H4 (cell line): ENCODE measurements around the gene SLC1A7. TPM values are rescaled to one million over a fixed set of nuclear protein-coding genes. Genes with fewer than 3 reads are reported as not detected.

Experiments used
- DNase-seq: peaks from one replicate; pipeline ENCODE4 v3.0.0-alpha.2; 2015; ENCODE audit warnings: low spot score
- total RNA-seq: library from RNA; depleted of rRNA; stranded (reverse); fragments of >200 nt; shearing (Covaris generic); gene quantifications from 2 replicates; pipeline ENCODE4 v1.2.3, GENCODE V29; 2014

SLC1A7 gene
- total RNA-seq, 1 experiment from 2014 or later: 0.60 TPM

GRCh38 chr1:53116307-53116810 is 26.1 kb downstream of the SLC1A7 start:
- no peak for DNase-seq

DNA sequence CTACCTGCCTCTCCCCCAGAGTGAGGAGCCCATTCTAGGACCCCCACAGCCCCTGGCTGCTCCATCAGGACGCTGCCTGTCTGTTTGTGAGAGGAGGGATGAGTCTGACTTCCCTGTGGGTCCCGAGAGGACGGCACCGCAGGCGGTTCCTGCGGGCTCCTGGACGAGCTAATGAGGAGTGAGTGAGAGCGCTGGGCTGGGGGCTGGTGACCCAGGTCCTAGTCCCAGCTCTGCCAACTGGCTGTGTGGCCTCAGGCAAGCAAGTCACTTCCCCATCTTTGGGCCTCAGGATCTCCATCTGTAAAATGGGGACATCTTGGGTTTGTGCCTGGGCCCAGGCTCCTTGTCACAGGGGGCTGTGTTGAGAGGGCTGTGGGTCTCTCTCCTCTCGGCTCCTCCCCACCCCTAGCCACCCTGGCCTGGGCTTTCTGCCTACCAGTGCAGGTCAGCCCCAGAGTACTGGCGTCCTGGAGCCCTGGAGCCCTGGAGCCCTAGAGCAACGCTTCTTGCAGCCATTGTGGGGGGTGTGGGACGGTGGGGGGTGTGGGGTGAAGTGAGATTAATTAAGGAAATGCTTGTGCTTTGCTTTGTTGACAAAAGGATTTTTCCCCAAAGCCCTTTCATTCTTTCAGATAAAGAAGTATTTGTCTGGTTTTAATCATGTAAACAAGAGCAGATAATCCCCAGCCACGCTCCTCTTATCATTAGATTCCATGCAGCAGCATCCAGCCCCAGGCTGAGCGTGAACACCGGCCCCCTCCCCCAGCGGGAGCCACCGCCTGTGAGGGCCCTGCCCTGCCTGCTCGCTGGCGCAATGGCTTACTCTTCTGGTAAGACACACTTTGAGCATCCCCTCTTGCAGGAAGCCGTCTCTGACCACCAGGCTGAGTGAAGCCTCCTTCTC is 26.8 kb downstream of the SLC1A7 start:
- DNase-seq: peak; percentile 75

DNA sequence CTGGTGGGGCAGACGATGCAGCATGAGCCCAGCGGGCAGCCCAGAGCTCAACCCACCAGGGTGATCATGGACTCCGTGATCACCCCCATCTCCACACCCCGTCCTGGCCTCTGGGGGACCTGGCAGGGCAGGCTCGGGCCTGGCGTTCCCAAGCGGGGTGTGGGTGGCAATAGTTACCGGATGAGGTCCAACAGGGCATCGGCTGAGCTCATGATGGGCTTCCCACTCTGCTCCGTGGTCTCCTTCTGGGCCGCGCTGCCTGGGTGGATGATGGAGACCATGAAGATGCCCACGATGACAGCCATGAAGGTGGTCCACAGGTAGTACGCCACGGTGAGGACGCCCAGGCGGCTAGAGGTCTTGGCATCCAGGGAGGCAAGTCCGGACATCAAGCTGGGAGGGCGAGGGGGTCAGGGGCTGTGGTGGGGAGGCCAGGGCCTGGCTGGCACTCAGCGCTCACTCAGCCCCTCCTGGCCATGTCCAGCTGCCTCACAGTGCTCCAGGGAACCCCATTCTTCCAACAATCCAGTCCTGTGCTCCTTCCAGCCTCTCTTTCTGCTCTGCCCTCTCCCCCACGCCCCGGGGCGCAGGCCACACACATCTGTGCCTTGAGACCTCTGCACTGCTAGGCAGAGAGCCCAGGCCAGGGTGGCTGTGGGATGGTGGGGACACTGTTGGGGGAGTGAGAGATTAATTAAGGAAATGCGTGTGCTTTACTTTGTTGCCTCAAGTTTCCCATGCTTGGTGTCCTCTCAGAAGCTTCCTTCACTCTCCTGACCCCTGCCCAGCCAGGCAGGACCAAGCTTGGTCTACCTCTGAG is 27.6 kb downstream of the SLC1A7 start:
- DNase-seq: no peak

DNA sequence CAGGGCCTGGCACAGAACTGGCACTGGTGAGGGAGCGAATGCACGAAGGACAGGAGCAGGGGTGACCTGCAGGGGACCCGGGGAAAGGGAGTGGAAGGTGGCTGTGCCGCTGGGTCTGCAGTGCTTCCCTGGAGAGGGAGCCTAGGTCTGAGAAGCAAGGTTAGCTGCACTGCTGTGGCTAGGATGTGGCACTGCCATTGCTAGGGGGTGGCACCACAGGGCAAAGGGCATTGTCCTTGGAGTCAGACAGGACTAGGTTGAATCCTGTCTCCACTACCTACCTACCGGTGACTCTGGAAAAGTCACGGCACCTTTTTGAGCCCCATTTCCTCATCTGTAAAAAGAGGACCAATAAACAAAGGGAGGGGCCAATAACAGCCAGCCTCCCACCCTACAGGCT is 28.3 kb downstream of the SLC1A7 start:
- DNase-seq: no peak

DNA sequence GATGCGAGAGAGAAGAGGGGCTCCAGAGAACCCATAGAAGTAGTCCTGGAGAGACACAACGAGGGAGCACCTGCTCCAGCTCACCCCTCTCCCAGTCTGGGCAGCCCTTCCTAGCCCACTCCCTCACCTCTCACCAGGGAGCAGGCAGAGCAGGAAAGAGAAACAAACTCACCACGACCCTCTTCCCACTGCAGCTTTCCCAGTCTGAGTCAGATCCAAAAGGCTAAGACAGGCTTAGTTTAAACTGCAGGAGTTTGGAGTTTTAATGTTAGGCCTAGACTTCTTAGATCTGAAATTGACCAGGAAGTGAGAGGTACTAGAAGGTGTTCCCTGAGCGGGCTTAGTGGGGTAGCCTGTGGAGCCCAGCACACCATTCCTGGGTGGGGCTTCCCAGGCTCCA is 29.6 kb downstream of the SLC1A7 start:
- DNase-seq: no peak

- no peak for DNase-seq
Measured at GRCh38 chr1:53112271-53112774, 30.1 kb downstream of the SLC1A7 start.

GRCh38 chr1:53111693-53112092 is 30.7 kb downstream of the SLC1A7 start:
- no peak for DNase-seq

- no peak for DNase-seq
Measured at GRCh38 chr1:53111073-53111556, 31.3 kb downstream of the SLC1A7 start.

DNA sequence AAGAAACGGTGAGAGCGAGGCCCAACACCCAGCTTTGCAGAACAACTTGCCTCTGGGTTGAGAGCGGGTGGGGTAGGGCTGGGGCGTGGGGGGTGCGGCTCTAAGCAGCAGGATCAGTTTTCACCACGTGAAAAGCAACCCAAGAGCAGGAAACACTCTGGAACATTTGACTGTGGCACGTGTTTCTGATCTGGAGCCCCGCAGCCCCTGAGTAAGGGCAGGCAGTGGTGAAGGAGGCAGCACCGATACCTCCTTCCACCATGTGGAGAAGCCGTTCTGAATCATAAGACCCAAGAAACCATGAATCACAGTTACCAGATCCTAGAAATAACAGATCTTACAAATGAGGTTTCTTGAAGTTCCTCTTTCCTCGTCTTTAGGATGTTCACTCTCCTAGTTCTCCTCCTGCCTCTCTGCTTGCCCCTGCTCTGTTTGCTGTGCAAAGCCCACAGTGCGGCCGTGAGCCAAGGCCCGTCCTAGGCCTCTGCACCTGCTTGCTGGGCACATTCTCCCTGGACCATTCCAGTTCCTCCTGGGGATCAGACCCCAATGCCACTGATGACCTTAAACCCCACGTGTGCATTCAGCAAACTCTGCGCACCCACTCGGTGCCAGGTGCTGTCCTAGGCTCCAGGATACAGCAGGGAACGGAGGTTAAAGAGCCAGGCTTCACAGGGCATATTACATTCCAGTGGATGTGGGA is 31.9 kb downstream of the SLC1A7 start:
- no peak for DNase-seq

- DNase-seq: peak; percentile 56
Measured at GRCh38 chr1:53108646-53109580, 33.5 kb downstream of the SLC1A7 start.

DNA sequence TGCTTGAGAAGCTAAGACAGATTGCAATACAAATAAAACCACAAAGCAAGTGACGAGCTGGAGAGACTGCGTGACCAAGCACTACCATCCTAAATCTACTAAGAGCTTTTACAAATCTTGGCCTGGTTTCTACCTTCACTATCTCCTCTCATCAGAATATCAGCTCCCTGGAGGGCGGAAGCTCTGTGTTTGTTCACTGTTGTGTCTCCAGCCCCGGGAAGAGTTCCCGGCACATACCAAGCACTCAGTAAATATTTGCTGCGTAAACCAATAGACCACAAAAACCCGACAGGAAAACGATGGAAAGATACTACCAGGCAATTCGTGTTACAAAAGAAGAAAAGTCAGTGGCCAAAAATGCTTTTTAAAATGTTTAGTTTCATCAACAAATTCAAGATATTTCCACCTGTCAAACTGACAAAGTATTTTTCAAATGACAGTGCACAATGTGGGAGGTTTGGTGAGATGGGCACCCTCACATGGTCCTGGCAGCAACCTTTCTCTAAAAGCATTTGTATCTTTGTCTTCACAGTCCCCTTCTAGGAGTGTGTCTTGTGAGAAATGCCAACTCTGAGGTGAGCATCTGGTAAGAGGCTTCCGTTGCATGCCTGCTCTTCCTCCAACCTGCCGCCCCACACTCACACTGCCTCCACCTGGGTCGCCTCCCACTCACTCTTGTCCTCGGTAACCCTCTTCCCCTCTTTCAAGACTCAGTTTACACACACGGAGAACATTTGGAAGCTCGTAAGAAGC is 34.7 kb downstream of the SLC1A7 start:
- peak; percentile 89 for DNase-seq

DNA sequence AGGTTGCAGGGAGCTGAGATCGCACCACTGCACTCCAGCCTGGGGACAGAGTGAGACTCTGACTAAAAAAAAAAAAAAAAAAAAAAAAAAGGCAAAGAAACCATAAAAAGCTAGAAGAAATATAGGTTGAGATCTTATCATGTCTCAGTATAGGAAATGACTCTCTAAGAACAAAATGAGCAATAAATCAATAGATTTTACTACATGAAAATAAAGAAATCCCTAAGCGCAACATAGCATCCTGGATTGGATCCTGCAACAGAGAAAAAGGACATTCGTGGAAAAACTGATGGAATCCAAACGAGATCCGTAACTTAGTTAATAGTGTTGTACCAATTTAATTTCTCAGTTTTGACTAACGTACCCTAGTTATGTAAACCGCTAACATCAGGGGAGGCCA is 35.3 kb downstream of the SLC1A7 start:
- DNase-seq: no peak

GRCh38 chr1:53104289-53104913 is 38.0 kb downstream of the SLC1A7 start:
- no peak for DNase-seq

DNA sequence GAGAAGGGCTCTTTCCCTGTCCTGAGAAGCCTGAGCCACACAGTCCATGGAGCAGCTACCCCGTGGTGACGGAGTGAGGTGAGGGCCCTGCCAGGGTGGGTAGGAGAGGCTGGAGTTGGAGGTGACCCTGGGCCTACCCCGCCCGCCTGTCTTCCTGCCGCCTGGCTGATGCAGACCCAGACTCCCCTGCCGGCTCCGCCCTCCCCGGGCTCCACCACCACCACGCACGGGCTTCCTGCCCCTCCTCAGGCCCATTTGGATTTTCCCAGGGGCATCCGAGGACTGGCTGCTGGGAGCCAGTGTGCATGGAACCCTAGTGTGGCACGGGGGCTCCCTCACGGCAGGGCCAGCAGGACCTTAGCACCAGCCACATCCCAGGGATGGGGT is 47.9 kb downstream of the SLC1A7 start:
- no peak for DNase-seq

DNA sequence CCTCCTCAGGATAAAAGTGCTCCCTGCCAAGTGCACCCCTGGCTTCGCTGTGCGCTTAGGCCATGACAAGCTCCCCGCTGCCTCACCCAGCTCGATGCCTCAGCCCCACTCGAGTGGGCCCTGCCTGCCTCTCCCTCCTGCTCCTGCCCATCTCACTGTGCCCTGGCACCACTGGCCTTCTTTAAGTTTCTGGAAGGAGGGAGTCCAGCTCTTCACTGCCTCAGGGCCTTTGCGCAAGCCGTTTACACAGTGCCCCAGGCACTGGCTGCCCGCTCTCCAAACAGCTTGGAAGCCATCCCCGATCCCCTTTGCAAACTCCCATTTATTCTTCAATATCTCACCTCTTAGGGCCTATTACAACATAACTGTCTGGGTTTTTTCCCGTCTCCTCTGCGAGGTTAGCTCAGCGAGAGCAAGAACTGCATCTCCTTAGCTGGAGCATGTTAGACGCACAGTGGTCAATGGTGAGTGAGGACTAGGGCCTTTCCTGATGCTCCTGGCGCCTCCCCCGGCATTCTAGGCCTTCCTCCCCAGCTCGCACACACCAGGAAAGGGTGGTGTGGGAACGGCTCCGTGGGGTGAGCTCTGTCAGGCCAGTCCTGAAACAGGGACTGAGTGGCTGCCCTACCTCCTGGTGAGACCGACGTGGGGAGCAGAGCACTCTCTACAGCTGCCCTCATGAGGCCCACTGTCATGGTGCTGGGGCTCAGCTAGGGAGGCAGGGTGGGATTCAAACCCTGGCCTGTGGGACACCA is 48.5 kb downstream of the SLC1A7 start:
- DNase-seq: no peak

- DNase-seq: no peak
Measured at GRCh38 chr1:53093451-53093754, 49.0 kb downstream of the SLC1A7 start.

GRCh38 chr1:53092659-53093450 is 49.6 kb downstream of the SLC1A7 start:
- DNase-seq: no peak
